Transverse colon (tissue), 4 donors: ENCODE results near the gene ZMAT5. TPM values are rescaled to one million over a fixed set of nuclear protein-coding genes. Genes with fewer than 3 reads are reported as not detected.

Experiments used
- DNase-seq: peaks from one replicate; pipeline ENCODE4 v3.0.0-alpha.2; 2019
- H3K27ac ChIP-seq, 4 donors: fragments of 200-600 bp; sonication (generic); 2 replicates each; pipeline ENCODE4 v1.5.1; 2016 to 2018; ENCODE audit warnings: inconsistent platforms in 4 of 4
- H3K27me3 ChIP-seq: fragments of 200-600 bp; sonication (generic); 2 replicates; pipeline ENCODE4 v1.5.1; 2017; ENCODE audit warnings: inconsistent platforms
- H3K36me3 ChIP-seq, 4 donors: fragments of 200-600 bp; sonication (generic); 2 replicates each; pipeline ENCODE4 v1.5.1; 2017 to 2019; ENCODE audit warnings: inconsistent platforms in 4 of 4
- H3K4me1 ChIP-seq, 4 donors: fragments of 200-600 bp; sonication (generic); 2 replicates each; pipeline ENCODE4 v1.5.1; 2017 to 2020; ENCODE audit warnings: inconsistent platforms in 4 of 4
- H3K4me3 ChIP-seq, 4 donors: fragments of 200-600 bp; sonication (generic); 1 replicate in 1 of 4; 2 replicates in 3 of 4; pipeline versions ENCODE4 v1.5.1 to v1.6.1; 2017 to 2019; ENCODE audit warnings: inconsistent platforms in 4 of 4
- H3K9me3 ChIP-seq, 2 donors: fragments of 200-600 bp; sonication (generic); 2 replicates each; pipeline ENCODE4 v1.5.1; 2017 to 2019; ENCODE audit warnings: inconsistent platforms in 2 of 2
- EP300 ChIP-seq: sonication (generic); formaldehyde crosslinking; IDR thresholded peaks from one replicate; pipeline ENCODE4 v1.6.1; 2017; ENCODE audit warnings: antibody characterized with exemption, low read depth
- POLR2A ChIP-seq: fragments of 450-650 bp; IDR thresholded peaks from one replicate; pipeline ENCODE4 v1.6.1; 2016; ENCODE audit warnings: antibody characterized with exemption, mild to moderate bottlenecking, moderate library complexity
- POLR2AphosphoS5 ChIP-seq, 3 donors: sonication (generic); formaldehyde crosslinking; IDR thresholded peaks; one replicate each; pipeline ENCODE4 v1.6.1; 2016; ENCODE audit warnings: antibody characterized with exemption in 3 of 3
- WGBS, 2 donors: methylation state at CpG; one replicate each; pipeline ENCODE4 v1.1.5; 2018; ENCODE audit warnings: low coverage in 1 of 2; 5-methylcytosine and 5-hydroxymethylcytosine counted together
- in situ Hi-C, 4 donors: fragments of 200-750 bp; cut with MboI; loops; one replicate each; pipeline versions ENCODE4 v1.15.0 to v1.15.1; 2017; ENCODE audit warnings: low sequenced_read_pairs in 3 of 4, low pct_ligation_motif_present in 1 of 4, low pct_unique_long_range_greater_than_20kb in 1 of 4
- intact Hi-C: fragments of 100-400 bp; cut with DNase I; formaldehyde crosslinking; loops from one replicate; pipeline ENCODE4 v1.15.1; 2023; ENCODE audit warnings: low total_unique reads
- total RNA-seq, 4 donors: library from RNA; depleted of rRNA; stranded (reverse); fragments of >200 nt; gene quantifications; one replicate each; pipeline ENCODE4 v1.1.0, GENCODE V29; 2016
- TF ChIP-seq, protein P1 (sequence below), 5 experiments: fragments of 200-600 bp in 3 of 5; fragments of 450-650 bp in 2 of 5; sonication (generic) in 3 of 5; IDR thresholded peaks; 1 replicate in 2 of 5; 2 replicates in 3 of 5; pipeline ENCODE4 v1.5.1; 2016 to 2017; ENCODE audit warnings: antibody characterized with exemption in 5 of 5, inconsistent platforms in 3 of 5, mild to moderate bottlenecking in 2 of 5, moderate library complexity in 1 of 5

The ZMAT5 gene
- total RNA-seq, 4 donors from 2014 or later, result 13.8 to 20.2 (median 19.1) TPM; not detected in 1

DNA sequence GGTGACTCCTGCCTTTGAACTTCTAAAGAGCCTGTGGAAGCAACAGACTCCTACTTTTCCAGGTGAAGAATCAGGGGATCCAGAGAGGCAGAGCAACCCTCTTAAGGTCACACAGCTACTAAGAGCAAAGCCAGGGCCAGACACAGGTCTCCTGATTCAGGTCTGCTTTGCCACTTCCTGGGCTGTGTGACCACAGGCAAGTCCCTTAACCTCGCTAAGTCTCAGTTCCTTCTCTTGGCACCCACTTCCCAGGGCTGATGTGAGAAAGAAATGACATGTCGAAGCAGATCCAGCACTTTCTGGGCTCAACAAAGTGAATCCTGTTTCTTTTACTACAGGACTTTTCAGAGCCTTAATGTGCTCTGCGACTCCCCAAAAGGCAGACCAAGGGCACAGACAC lies 30.5 kb upstream of the ZMAT5 start:
- Histone ChIP-seq H3K36me3 (peaks cover 0 to 47% (median 19%) of the 10 kb centered on the region in 4 donors), H3K4me1 (peaks cover 0 to 19% (median 9%) of the 10 kb centered on the region in 4 donors), H3K9me3 (no peaks in the 10 kb centered on the region), H3K27ac (no peak overlapping the region), H3K27me3 (no peaks in the 10 kb centered on the region), H3K4me3 (no peak overlapping the region)
- intact Hi-C loops (no loop called here), in situ Hi-C loops (no loop called here)
- 85 to 94% methylated on average over 2 to 3 of the region's 3 CpGs for whole genome bisulfite sequencing, 2 donors
- DNase-seq, result no peak
- no peak for TF ChIP-seq POLR2AphosphoS5 (IDR thresholded peaks at IDR 0.05)
- TF ChIP-seq, protein P1, sequence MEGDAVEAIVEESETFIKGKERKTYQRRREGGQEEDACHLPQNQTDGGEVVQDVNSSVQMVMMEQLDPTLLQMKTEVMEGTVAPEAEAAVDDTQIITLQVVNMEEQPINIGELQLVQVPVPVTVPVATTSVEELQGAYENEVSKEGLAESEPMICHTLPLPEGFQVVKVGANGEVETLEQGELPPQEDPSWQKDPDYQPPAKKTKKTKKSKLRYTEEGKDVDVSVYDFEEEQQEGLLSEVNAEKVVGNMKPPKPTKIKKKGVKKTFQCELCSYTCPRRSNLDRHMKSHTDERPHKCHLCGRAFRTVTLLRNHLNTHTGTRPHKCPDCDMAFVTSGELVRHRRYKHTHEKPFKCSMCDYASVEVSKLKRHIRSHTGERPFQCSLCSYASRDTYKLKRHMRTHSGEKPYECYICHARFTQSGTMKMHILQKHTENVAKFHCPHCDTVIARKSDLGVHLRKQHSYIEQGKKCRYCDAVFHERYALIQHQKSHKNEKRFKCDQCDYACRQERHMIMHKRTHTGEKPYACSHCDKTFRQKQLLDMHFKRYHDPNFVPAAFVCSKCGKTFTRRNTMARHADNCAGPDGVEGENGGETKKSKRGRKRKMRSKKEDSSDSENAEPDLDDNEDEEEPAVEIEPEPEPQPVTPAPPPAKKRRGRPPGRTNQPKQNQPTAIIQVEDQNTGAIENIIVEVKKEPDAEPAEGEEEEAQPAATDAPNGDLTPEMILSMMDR (IDR thresholded peaks at IDR 0.05), result no peak
- no peak for TF ChIP-seq EP300
- TF ChIP-seq POLR2A, result no peak

DNA sequence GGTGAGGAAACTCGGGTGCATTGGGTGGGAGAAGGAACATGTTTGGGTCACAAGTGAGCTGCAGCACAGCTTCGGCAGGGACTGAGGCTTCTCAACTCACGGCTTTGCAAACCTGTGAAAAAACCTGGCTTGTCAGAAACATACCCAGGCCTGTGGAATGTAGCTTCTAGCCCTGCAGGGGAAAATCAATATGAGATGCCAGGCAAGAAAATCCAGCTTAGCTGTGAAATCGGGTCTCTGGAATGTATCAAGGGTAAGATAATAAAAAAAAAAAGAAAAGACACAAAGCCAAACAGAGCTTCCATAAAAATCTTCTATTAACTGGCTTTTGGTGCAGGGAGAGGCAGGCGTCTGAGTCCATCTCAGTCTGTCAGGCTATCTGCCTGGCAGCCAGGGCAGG lies 28.9 kb upstream of the ZMAT5 start:
- Histone ChIP-seq H3K4me1 (peaks cover 0 to 19% (median 9%) of the 10 kb centered on the region in 4 donors), H3K36me3 (peaks cover 0 to 51% (median 15%) of the 10 kb centered on the region in 4 donors), H3K9me3 (no peaks in the 10 kb centered on the region), H3K27me3 (no peaks in the 10 kb centered on the region), H3K27ac (no peak overlapping the region), H3K4me3 (no peak overlapping the region)
- no peak for DNase-seq
- intact Hi-C loops (no loop called here), in situ Hi-C loops (no loop called here)
- WGBS, 2 donors, result 60 to 84% methylated on average over 2 to 5 of the region's 5 CpGs
- TF ChIP-seq POLR2A, result no peak
- TF ChIP-seq, protein P1 (IDR thresholded peaks at IDR 0.05), result no peak
- TF ChIP-seq POLR2AphosphoS5 (IDR thresholded peaks at IDR 0.05), result no peak
- no peak for TF ChIP-seq EP300

DNA sequence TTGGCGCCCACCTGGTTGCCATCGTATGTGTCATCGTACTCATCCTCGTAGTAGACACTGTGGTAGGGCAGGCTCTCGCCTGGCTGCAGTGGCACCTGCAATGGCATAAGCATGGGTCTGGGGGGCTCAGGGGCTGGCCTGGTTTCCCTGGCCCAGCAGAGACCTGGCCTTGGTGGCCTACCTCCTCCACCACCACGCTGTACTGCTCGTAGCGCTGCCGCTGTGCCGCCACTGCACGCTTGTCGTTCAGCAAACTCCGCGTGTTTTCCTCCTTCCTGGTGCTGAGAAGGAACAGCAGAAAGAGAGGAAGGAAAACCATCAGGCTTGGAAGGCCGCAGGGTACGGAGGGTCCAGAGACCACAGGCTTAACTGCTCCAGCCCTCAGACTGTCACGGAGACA lies 26.6 kb upstream of the ZMAT5 start:
- H3K27ac ChIP-seq, result no peak overlapping the region
- in situ Hi-C loops, result no loop called here
- TF ChIP-seq POLR2A (no peak), POLR2AphosphoS5 (IDR thresholded peaks at IDR 0.05) (no peak), EP300 (no peak)
- TF ChIP-seq, protein P1 (IDR thresholded peaks at IDR 0.05), result no peak
- DNase-seq, result no peak
- H3K4me3 ChIP-seq, result no peak overlapping the region
- intact Hi-C loops, result no loop called here
- 97 to 98% methylated on average over 9 to 17 of the region's 17 CpGs for WGBS, 2 donors
- no peaks in the 10 kb centered on the region for H3K27me3 ChIP-seq
- peaks cover 0 to 51% (median 19%) of the 10 kb centered on the region in 4 donors for H3K36me3 ChIP-seq
- H3K9me3 ChIP-seq, result no peaks in the 10 kb centered on the region
- peaks cover 0 to 9% (median 3%) of the 10 kb centered on the region in 4 donors for H3K4me1 ChIP-seq

DNA sequence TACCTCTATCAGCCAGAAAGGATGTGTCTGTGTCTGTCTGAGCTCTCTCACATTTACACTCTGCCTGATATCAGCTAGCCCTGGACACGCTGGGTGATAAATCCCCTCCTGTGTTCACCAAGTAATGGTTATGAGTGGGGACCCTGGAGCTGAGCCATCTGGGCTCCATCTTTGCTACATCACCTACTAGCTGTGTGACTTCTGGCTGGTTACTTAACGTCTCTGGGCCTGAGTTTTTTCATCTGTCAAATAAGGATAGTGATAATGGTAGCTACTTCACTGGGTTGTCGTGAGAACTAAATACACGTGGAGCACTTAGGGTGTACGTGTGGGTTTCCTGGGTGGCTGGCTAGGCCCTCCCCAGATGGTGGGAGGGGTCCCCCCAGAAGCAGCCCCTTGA lies 23.3 kb upstream of the ZMAT5 start:
- H3K27ac ChIP-seq, result no peak overlapping the region
- TF ChIP-seq, protein P1 (IDR thresholded peaks at IDR 0.05), result no peak
- TF ChIP-seq POLR2A (no peak), EP300 (no peak), POLR2AphosphoS5 (IDR thresholded peaks at IDR 0.05) (no peak)
- H3K4me1 ChIP-seq, result peaks cover 0 to 4% (median 0%) of the 10 kb centered on the region in 4 donors
- no peaks in the 10 kb centered on the region for H3K27me3 ChIP-seq
- no peak for DNase-seq
- H3K9me3 ChIP-seq, result no peaks in the 10 kb centered on the region
- peaks cover 0 to 45% (median 17%) of the 10 kb centered on the region in 4 donors for H3K36me3 ChIP-seq
- WGBS, 2 donors, result 89 to 100% methylated on average over 1 to 5 of the region's 5 CpGs
- in situ Hi-C loops (no loop called here), intact Hi-C loops (no loop called here)
- H3K4me3 ChIP-seq, result no peak overlapping the region
